A673 (cell line): ENCODE measurements around the gene FITM1. TPM values are rescaled to one million over a fixed set of nuclear protein-coding genes. Genes with fewer than 3 reads are reported as not detected.
A peak's percentile ranks its signal among the peaks of the same experiment; 100 is the strongest.

Experiments
- BruUV-seq: library from RNA; stranded (reverse); fragments of 400-500 nt; replicated peaks from 2 replicates; lab custom pipeline; 2021; lab: Mats Ljungman, UMichigan
- CTCF ChIA-PET: fragments of 300-600 bp; sonication (Branson Sonifier 250); formaldehyde crosslinking; loops from one replicate; lab custom pipeline; 2022; ENCODE audit warnings: antibody characterized with exemption; lab: Charles Lee
- POLR2A ChIA-PET: fragments of 300-600 bp; sonication (Branson Sonifier 250); formaldehyde crosslinking; loops from one replicate; lab custom pipeline; 2022; ENCODE audit warnings: antibody characterized with exemption; ENCODE audit not compliant: low non-redundant PET; lab: Charles Lee
- DNase-seq: peaks from one replicate; pipeline ENCODE4 v3.0.0-alpha.2; 2015; ENCODE audit warnings: low spot score
- H3K27ac ChIP-seq: fragments of 200-600 bp; sonication (generic); 2 replicates; pipeline ENCODE4 v1.5.1; 2016; ENCODE audit warnings: mixed run types, low read depth, mild to moderate bottlenecking, mixed read lengths, antibody characterized with exemption, low read length; ENCODE audit not compliant: poor library complexity, severe bottlenecking
- H3K27me3 ChIP-seq: fragments of 200-600 bp; sonication (generic); replicated peaks from 2 replicates; pipeline ENCODE4 v1.6.1; 2017; ENCODE audit warnings: mixed run types, low read depth, mild to moderate bottlenecking, mixed read lengths, antibody characterized with exemption, low read length; ENCODE audit not compliant: insufficient read depth, poor library complexity
- H3K36me3 ChIP-seq: fragments of 200-600 bp; sonication (generic); 2 replicates; pipeline ENCODE4 v1.6.1; 2016; ENCODE audit warnings: mixed run types, mild to moderate bottlenecking, mixed read lengths, antibody characterized with exemption, low read length; ENCODE audit not compliant: insufficient read depth, poor library complexity, severe bottlenecking
- H3K4me1 ChIP-seq: fragments of 200-600 bp; sonication (generic); 2 replicates; pipeline ENCODE4 v1.6.1; 2017; ENCODE audit warnings: mixed run types, mild to moderate bottlenecking, mixed read lengths, antibody characterized with exemption, low read length; ENCODE audit not compliant: insufficient read depth, poor library complexity, severe bottlenecking
- H3K4me3 ChIP-seq: fragments of 200-600 bp; sonication (generic); 2 replicates; pipeline ENCODE4 v1.5.1; 2016; ENCODE audit warnings: low read depth, mixed run types, mild to moderate bottlenecking, mixed read lengths, low read length; ENCODE audit not compliant: poor library complexity, severe bottlenecking
- H3K9me3 ChIP-seq: fragments of 200-600 bp; sonication (generic); 2 replicates; pipeline ENCODE4 v1.6.1; 2016; ENCODE audit warnings: mixed run types, low read depth, mild to moderate bottlenecking, mixed read lengths, antibody characterized with exemption, low read length; ENCODE audit not compliant: poor library complexity, severe bottlenecking
- CTCF ChIP-seq: fragments of 300-800, 200-600 bp; sonication (generic); conservative IDR thresholded peaks from 2 replicates; pipeline ENCODE4 v1.5.1; 2017; ENCODE audit warnings: low read depth, mild to moderate bottlenecking, antibody characterized with exemption, low read length, moderate library complexity, mixed read lengths
- EZH2 ChIP-seq: fragments of 200-600 bp; sonication (generic); IDR thresholded peaks from 2 replicates; pipeline ENCODE4 v1.6.1; 2017; ENCODE audit warnings: borderline replicate concordance, low read depth, mild to moderate bottlenecking, mixed read lengths, antibody characterized with exemption, low read length; ENCODE audit not compliant: poor library complexity, severe bottlenecking
- intact Hi-C: fragments of 100-400 bp; cut with micrococcal nuclease; formaldehyde crosslinking; loops from one replicate; pipeline ENCODE4 v1.10.0; 2022; ENCODE audit not compliant: unreplicated experiment
- total RNA-seq: library from RNA; stranded (reverse); gene quantifications from 2 replicates; pipeline ENCODE4 v1.2.3, GENCODE V29; 2021

The FITM1 gene
- total RNA-seq, 1 experiment from 2014 or later: not detected

- Histone ChIP-seq H3K27me3 (no peaks in the 10 kb centered on the region), H3K9me3 (no peaks in the 10 kb centered on the region), H3K4me3 (peak overlapping the region; percentile 100), H3K4me1 (peaks cover 13% of the 10 kb centered on the region), H3K36me3 (peaks cover 28% of the 10 kb centered on the region), H3K27ac (peak overlapping the region; percentile 18)
- BruUV-seq: no TSS peak
- ChIA-PET POLR2A (interaction anchor here (0.7 kb wide), 1 partner anchor 44 kb away, joined by 3 read pairs; no protein-coding TSS in a partner anchor), CTCF (interaction anchor here (0.6 to 1.0 kb wide), 2 partner anchors 26 to 38 kb away, joined by 3 to 4 read pairs; partner anchors contain the start of gene IRF9)
- TF ChIP-seq CTCF (no peak), EZH2 (no peak)
- DNase-seq: no peak
- intact Hi-C loops: no loop called here
These were observed 5.0 kb downstream of the FITM1 start for GRCh38 chr14:24135584-24135833.

GRCh38 chr14:24135834-24136683 is 5.6 kb downstream of the FITM1 start, which contains the start of gene PSME1:
Gene PSME1, plus strand, starts transcription at chr14:24136194. Its CDS starts 69 bp downstream, at chr14:24136263.
- ChIA-PET POLR2A (interaction anchor here (0.5 to 0.7 kb wide), 3 partner anchors 10 to 111 kb away, joined by 3 to 4 read pairs (median 3); no protein-coding TSS in a partner anchor), CTCF (interaction anchor here (0.6 to 1.0 kb wide), 2 partner anchors 25 to 38 kb away, joined by 3 to 4 read pairs; partner anchors contain the start of gene IRF9)
- peak within 1 kb of the TSS; percentile 100 for H3K4me3 ChIP-seq
- DNase-seq: peak; percentile 92
- TF ChIP-seq EZH2 (no peak), CTCF (no peak)
- BruUV-seq: no TSS peak
- intact Hi-C loops: no loop called here
- H3K4me1 ChIP-seq: peaks cover 13% of the 10 kb centered on the region
- H3K9me3 ChIP-seq: no peaks in the 10 kb centered on the region
- peaks cover 28% of the 10 kb centered on the region for H3K36me3 ChIP-seq
- peak within 1 kb of the TSS; percentile 84 for H3K27ac ChIP-seq
- no peaks in the 10 kb centered on the region for H3K27me3 ChIP-seq

GRCh38 chr14:24136684-24137528 is 6.4 kb downstream of the FITM1 start:
- H3K4me1 ChIP-seq: peaks cover 13% of the 10 kb centered on the region
- intact Hi-C loops: no loop called here
- no peaks in the 10 kb centered on the region for H3K27me3 ChIP-seq
- no TSS peak for BruUV-seq
- no peak for DNase-seq
- CTCF ChIA-PET: no interaction called here
- H3K9me3 ChIP-seq: no peaks in the 10 kb centered on the region
- TF ChIP-seq CTCF: no peak
- TF ChIP-seq EZH2: no peak
- peak overlapping the region; percentile 100 for H3K4me3 ChIP-seq
- POLR2A ChIA-PET: interaction anchor here (0.5 kb wide), 1 partner anchor 26 kb away, joined by 3 read pairs; no protein-coding TSS in a partner anchor
- peaks cover 28% of the 10 kb centered on the region for H3K36me3 ChIP-seq
- H3K27ac ChIP-seq: peak overlapping the region; percentile 84
